A673 (cell line): Measurements from ENCODE around the gene CAPN11.

ENCODE experiments used
- CTCF ChIP-seq: fragments of 300-800, 200-600 bp; sonication (generic); conservative IDR thresholded peaks from 2 replicates; pipeline ENCODE4 v1.5.1; 2017; ENCODE audit warnings: low read depth, mild to moderate bottlenecking, antibody characterized with exemption, low read length, moderate library complexity, mixed read lengths
- EZH2 ChIP-seq: fragments of 200-600 bp; sonication (generic); IDR thresholded peaks from 2 replicates; pipeline ENCODE4 v1.6.1; 2017; ENCODE audit warnings: borderline replicate concordance, low read depth, mild to moderate bottlenecking, mixed read lengths, antibody characterized with exemption, low read length; ENCODE audit not compliant: poor library complexity, severe bottlenecking

GRCh38 chr6:44150317-44150917 is 8.2 kb upstream of the CAPN11 start:
- TF ChIP-seq CTCF (no peak), EZH2 (no peak)
